GM23338 (cell line): ENCODE results near the gene MMP15. TPM values are rescaled to one million over a fixed set of nuclear protein-coding genes. Genes with fewer than 3 reads are reported as not detected.

Source experiments
- ATAC-seq: fragments of 200-7000 bp; cut with Tn5 transposase; 3 replicates; pipeline ENCODE4 v1.9.1; 2020
- DNase-seq: peaks from one replicate; pipeline ENCODE4 v3.0.0-alpha.2; 2015; ENCODE audit warnings: low spot score
- H2AFZ ChIP-seq: fragments of 200-600 bp; sonication (generic); 2 replicates; pipeline ENCODE4 v1.8.0; 2016; ENCODE audit warnings: antibody characterized with exemption, mild to moderate bottlenecking, moderate library complexity
- H3F3A ChIP-seq: fragments of 200-600 bp; sonication (generic); replicated peaks from 2 replicates; pipeline ENCODE4 v1.8.0; 2017; ENCODE audit warnings: antibody characterized with exemption, mixed run types, low read depth
- H3K27ac ChIP-seq: fragments of 200-600 bp; sonication (generic); 2 replicates; pipeline ENCODE4 v1.6.1; 2016; ENCODE audit warnings: low read depth
- H3K27me3 ChIP-seq: fragments of 200-600 bp; sonication (generic); 2 replicates; pipeline ENCODE4 v1.8.0; 2016; ENCODE audit warnings: mild to moderate bottlenecking, mixed run types, moderate library complexity; ENCODE audit not compliant: insufficient read depth
- H3K36me3 ChIP-seq: fragments of 200-600 bp; sonication (generic); 2 replicates; pipeline ENCODE4 v1.8.0; 2016; ENCODE audit warnings: mild to moderate bottlenecking; ENCODE audit not compliant: insufficient read depth
- H3K4me1 ChIP-seq: fragments of 200-600 bp; sonication (generic); 2 replicates; pipeline ENCODE4 v1.8.0; 2016; ENCODE audit warnings: mild to moderate bottlenecking, moderate library complexity; ENCODE audit not compliant: insufficient read depth
- H3K4me2 ChIP-seq: fragments of 200-600 bp; sonication (generic); 2 replicates; pipeline ENCODE4 v1.7.1; 2017; ENCODE audit warnings: mixed run types
- H3K4me3 ChIP-seq: fragments of 200-600 bp; sonication (generic); 2 replicates; pipeline ENCODE4 v1.6.1; 2016; ENCODE audit warnings: mixed run types
- H3K79me2 ChIP-seq: fragments of 200-600 bp; sonication (generic); replicated peaks from 2 replicates; pipeline ENCODE4 v1.8.0; 2017; ENCODE audit warnings: mild to moderate bottlenecking; ENCODE audit not compliant: insufficient read depth
- H3K9me2 ChIP-seq: fragments of 200-600 bp; sonication (generic); 2 replicates; pipeline ENCODE4 v1.8.0; 2017; ENCODE audit not compliant: insufficient read depth
- H4K20me1 ChIP-seq: fragments of 200-600 bp; sonication (generic); replicated peaks from 2 replicates; pipeline ENCODE4 v1.8.0; 2017; ENCODE audit warnings: mild to moderate bottlenecking; ENCODE audit not compliant: insufficient read depth
- H3K27ac Mint-ChIP-seq: 2 replicates; pipeline ENCODE4 v1.8.0; 2020; ENCODE audit warnings: inconsistent platforms, mild to moderate bottlenecking, moderate library complexity, mixed read lengths
- H3K27me3 Mint-ChIP-seq: 3 replicates; pipeline ENCODE4 v1.8.0; 2022; ENCODE audit warnings: low read depth, mild to moderate bottlenecking, moderate library complexity, mixed read lengths, inconsistent platforms; ENCODE audit not compliant: insufficient read depth, poor library complexity
- H3K36me3 Mint-ChIP-seq: 3 replicates; pipeline ENCODE4 v1.8.0; 2021; ENCODE audit warnings: low read depth, mild to moderate bottlenecking, inconsistent platforms, moderate library complexity, mixed read lengths
- H3K4me1 Mint-ChIP-seq: 3 replicates; pipeline ENCODE4 v1.8.0; 2020; ENCODE audit warnings: mild to moderate bottlenecking, inconsistent platforms, mixed read lengths
- H3K4me3 Mint-ChIP-seq: 3 replicates; pipeline ENCODE4 v1.8.0; 2021; ENCODE audit warnings: moderate library complexity, mild to moderate bottlenecking, inconsistent platforms, mixed read lengths
- H3K9me3 Mint-ChIP-seq: 3 replicates; pipeline ENCODE4 v1.8.0; 2020; ENCODE audit warnings: moderate library complexity, mild to moderate bottlenecking, inconsistent platforms, mixed read lengths
- CREB1 ChIP-seq: fragments of 250-450 bp; sonication (Bioruptor Pico); IDR thresholded peaks from 2 replicates; pipeline ENCODE4 v1.5.0; 2020; ENCODE audit warnings: low read depth, mild to moderate bottlenecking, moderate library complexity
- CTCF ChIP-seq, 2 experiments: fragments of 200-600 bp in 1 of 2; sonication (generic) in 1 of 2; conservative IDR thresholded peaks; 2 replicates each; pipeline versions ENCODE4 v1.5.1 to v1.6.1; 2016 to 2017; ENCODE audit warnings: antibody characterized with exemption in 2 of 2, low read depth in 2 of 2, mild to moderate bottlenecking in 2 of 2, moderate library complexity in 1 of 2
- EZH2 ChIP-seq: fragments of 200-600 bp; sonication (generic); IDR thresholded peaks from one replicate; pipeline ENCODE4 v1.8.0; 2017; ENCODE audit warnings: antibody characterized with exemption, mild to moderate bottlenecking, low read depth; ENCODE audit not compliant: unreplicated experiment
- REST ChIP-seq: IDR thresholded peaks from one replicate; pipeline ENCODE4 v1.6.1; 2018; ENCODE audit warnings: antibody characterized with exemption; ENCODE audit not compliant: unreplicated experiment
- ZNF114 ChIP-seq: fragments of 250-450 bp; sonication (Bioruptor Pico); IDR thresholded peaks from 2 replicates; pipeline ENCODE4 v1.5.0; 2020; ENCODE audit warnings: mild to moderate bottlenecking, moderate library complexity
- polyA plus RNA-seq: library from polyadenylated mRNA; unstranded; fragments of >200 nt; fragmentation: Nextera tagmentation; extraction: Ambion mirVana; gene quantifications from 2 replicates; pipeline ENCODE4 v1.2.1, GENCODE V29; 2016
- total RNA-seq: library from RNA; depleted of rRNA; stranded (reverse); fragments of >200 nt; shearing (Covaris generic); gene quantifications from 2 replicates; pipeline ENCODE4 v1.2.3, GENCODE V29; 2014
- TF ChIP-seq, protein P1 (sequence below): IDR thresholded peaks from 2 replicates; pipeline ENCODE4 v1.6.1; 2016; ENCODE audit warnings: antibody characterized with exemption

MMP15 gene
- total and polyA plus RNA-seq, 2 experiments from 2014 or later = 10.9 to 79.1 TPM

- Histone ChIP-seq H3K4me3 (peak overlapping the region; percentile 91), H3F3A (no peaks in the 10 kb centered on the region), H3K79me2 (no peaks in the 10 kb centered on the region), H3K27me3 (peaks cover 39% of the 10 kb centered on the region), H3K9me2 (no peaks in the 10 kb centered on the region), H3K4me2 (peak overlapping the region; percentile 97), H3K36me3 (no peaks in the 10 kb centered on the region), H4K20me1 (no peaks in the 10 kb centered on the region), H2AFZ (peak overlapping the region; percentile 97), H3K4me1 (peaks cover 6% of the 10 kb centered on the region; the same call in 1 of the 2 replicates), H3K27ac (no peak overlapping the region)
- Mint-ChIP-seq H3K27me3 (peaks cover 32% of the 10 kb centered on the region), H3K9me3 (no peaks in the 10 kb centered on the region), H3K36me3 (no peaks in the 10 kb centered on the region), H3K4me1 (peaks cover 9% of the 10 kb centered on the region; the same call in 2 of the 3 replicates), H3K27ac (no peak overlapping the region), H3K4me3 (peak overlapping the region; percentile 90)
- ATAC-seq (peak; percentile 68), DNase-seq (peak; percentile 58)
- TF ChIP-seq REST (no peak), EZH2 (peak; percentile 47), CREB1 (CRISPR knock-in tag) (no peak)
- TF ChIP-seq, protein P1, sequence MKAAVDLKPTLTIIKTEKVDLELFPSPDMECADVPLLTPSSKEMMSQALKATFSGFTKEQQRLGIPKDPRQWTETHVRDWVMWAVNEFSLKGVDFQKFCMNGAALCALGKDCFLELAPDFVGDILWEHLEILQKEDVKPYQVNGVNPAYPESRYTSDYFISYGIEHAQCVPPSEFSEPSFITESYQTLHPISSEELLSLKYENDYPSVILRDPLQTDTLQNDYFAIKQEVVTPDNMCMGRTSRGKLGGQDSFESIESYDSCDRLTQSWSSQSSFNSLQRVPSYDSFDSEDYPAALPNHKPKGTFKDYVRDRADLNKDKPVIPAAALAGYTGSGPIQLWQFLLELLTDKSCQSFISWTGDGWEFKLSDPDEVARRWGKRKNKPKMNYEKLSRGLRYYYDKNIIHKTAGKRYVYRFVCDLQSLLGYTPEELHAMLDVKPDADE = no peak
These were observed 40.1 kb upstream of the MMP15 start for GRCh38 chr16:57985204-57986181.

DNA sequence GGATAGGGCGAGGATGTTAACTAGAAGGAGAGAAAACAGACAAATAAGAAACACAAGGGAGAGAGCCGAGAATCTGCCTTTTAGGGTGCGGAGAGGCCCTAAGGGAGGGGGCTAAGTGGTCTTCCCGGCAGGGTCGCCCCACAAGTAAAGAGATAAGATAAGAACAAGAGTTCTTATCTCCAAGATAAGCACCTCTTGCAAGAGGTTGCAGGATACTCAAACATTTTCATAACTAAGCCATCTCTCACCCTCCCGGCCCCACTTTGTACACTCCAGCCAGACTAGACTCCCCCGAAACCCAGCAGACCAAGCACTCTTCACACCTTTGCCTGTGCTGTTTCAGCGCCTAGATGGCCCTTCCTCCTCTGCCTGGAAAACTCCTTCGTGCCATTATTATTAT lies 39.4 kb upstream of the MMP15 start:
- Mint-ChIP-seq H3K4me3 (peak overlapping the region; percentile 90), H3K27me3 (peaks cover 34% of the 10 kb centered on the region), H3K4me1 (peaks cover 9% of the 10 kb centered on the region; the same call in 2 of the 3 replicates)

More for the DNA sequence above, 39.4 kb upstream of the MMP15 start:
- Histone ChIP-seq H3K9me2 (no peaks in the 10 kb centered on the region), H3F3A (no peaks in the 10 kb centered on the region), H2AFZ (peak overlapping the region; percentile 97; the same call in 1 of the 2 replicates), H3K4me2 (peak overlapping the region; percentile 97), H3K27ac (no peak overlapping the region), H3K27me3 (peaks cover 39% of the 10 kb centered on the region), H4K20me1 (no peaks in the 10 kb centered on the region), H3K4me1 (peaks cover 6% of the 10 kb centered on the region; the same call in 1 of the 2 replicates), H3K36me3 (no peaks in the 10 kb centered on the region), H3K4me3 (peak overlapping the region; percentile 91), H3K79me2 (no peaks in the 10 kb centered on the region)
- Mint-ChIP-seq H3K36me3 (no peaks in the 10 kb centered on the region), H3K27ac (no peak overlapping the region), H3K9me3 (no peaks in the 10 kb centered on the region)
- no peak for DNase-seq
- TF ChIP-seq CTCF (conservative IDR thresholded peaks at IDR 0.05; ENCODE audit: low read depth in 2 of 2) (no peak), ZNF114 (no peak)
- ATAC-seq = no peak
